ENCODE data around the gene TIMP2.

Gene TIMP2

GRCh38 chr17:78823282-78824046 is 101.7 kb downstream of the TIMP2 start:
- no peak overlapping the region for H2AFZ ChIP-seq (ENCODE audit: low read length, unreplicated experiment)
- H3K27ac ChIP-seq (ENCODE audit: low read depth, low read length) = no peak overlapping the region; the same call in 1 of the 2 replicates
- H3K36me3 ChIP-seq (ENCODE audit: insufficient read depth, low read length) = peaks cover 30% of the 10 kb centered on the region; the same call in 1 of the 2 replicates
- peaks cover 12% of the 10 kb centered on the region for H3K4me1 ChIP-seq (ENCODE audit: control insufficient read depth, insufficient read depth, low read length, unreplicated experiment)
- no peaks in the 10 kb centered on the region for H3K27me3 ChIP-seq (ENCODE audit: insufficient read depth, low read length)
- peaks cover 16% of the 10 kb centered on the region for H3K79me2 ChIP-seq (ENCODE audit: control insufficient read depth, insufficient read depth, low read length, unreplicated experiment)
- H3K4me3 ChIP-seq (ENCODE audit: low read depth, low read length) = no peak overlapping the region

- Histone ChIP-seq H2AFZ (ENCODE audit: low read length, unreplicated experiment) (no peak overlapping the region), H3K79me2 (ENCODE audit: control insufficient read depth, insufficient read depth, low read length, unreplicated experiment) (peaks cover 11% of the 10 kb centered on the region), H3K4me3 (ENCODE audit: low read depth, low read length) (no peak overlapping the region), H3K4me1 (ENCODE audit: control insufficient read depth, insufficient read depth, low read length, unreplicated experiment) (peaks cover 12% of the 10 kb centered on the region), H3K27ac (ENCODE audit: low read depth, low read length) (peak overlapping the region; percentile 26; the same call in 1 of the 2 replicates), H3K36me3 (ENCODE audit: insufficient read depth, low read length) (peaks cover 22% of the 10 kb centered on the region; the same call in 1 of the 2 replicates), H3K27me3 (ENCODE audit: insufficient read depth, low read length) (no peaks in the 10 kb centered on the region)
Observed at GRCh38 chr17:78822552-78822951, 102.6 kb downstream of the TIMP2 start.

GRCh38 chr17:78821961-78822360 is 103.2 kb downstream of the TIMP2 start:
- H2AFZ ChIP-seq (ENCODE audit: low read length, unreplicated experiment) = no peak overlapping the region

GRCh38 chr17:78820841-78821240 is 104.3 kb downstream of the TIMP2 start:
- Histone ChIP-seq H3K4me1 (ENCODE audit: control insufficient read depth, insufficient read depth, low read length, unreplicated experiment) (peaks cover 12% of the 10 kb centered on the region), H3K27me3 (ENCODE audit: insufficient read depth, low read length) (no peaks in the 10 kb centered on the region), H2AFZ (ENCODE audit: low read length, unreplicated experiment) (no peak overlapping the region), H3K4me3 (ENCODE audit: low read depth, low read length) (no peak overlapping the region), H3K79me2 (ENCODE audit: control insufficient read depth, insufficient read depth, low read length, unreplicated experiment) (peaks cover 7% of the 10 kb centered on the region), H3K36me3 (ENCODE audit: insufficient read depth, low read length) (peaks cover 29% of the 10 kb centered on the region), H3K27ac (ENCODE audit: low read depth, low read length) (no peak overlapping the region)

More at GRCh38 chr17:78821961-78822360, 103.2 kb downstream of the TIMP2 start:
- Histone ChIP-seq H3K79me2 (ENCODE audit: control insufficient read depth, insufficient read depth, low read length, unreplicated experiment) (peaks cover 11% of the 10 kb centered on the region), H3K36me3 (ENCODE audit: insufficient read depth, low read length) (peaks cover 26% of the 10 kb centered on the region; the same call in 1 of the 2 replicates), H3K27me3 (ENCODE audit: insufficient read depth, low read length) (no peaks in the 10 kb centered on the region), H3K4me3 (ENCODE audit: low read depth, low read length) (no peak overlapping the region), H3K4me1 (ENCODE audit: control insufficient read depth, insufficient read depth, low read length, unreplicated experiment) (peaks cover 12% of the 10 kb centered on the region), H3K27ac (ENCODE audit: low read depth, low read length) (peak overlapping the region; percentile 26; the same call in 1 of the 2 replicates)

GRCh38 chr17:78819806-78820792 is 105.1 kb downstream of the TIMP2 start:
- H2AFZ ChIP-seq (ENCODE audit: low read length, unreplicated experiment) = no peak overlapping the region
- H3K4me3 ChIP-seq (ENCODE audit: low read depth, low read length) = no peak overlapping the region
- H3K79me2 ChIP-seq (ENCODE audit: control insufficient read depth, insufficient read depth, low read length, unreplicated experiment) = peaks cover 7% of the 10 kb centered on the region
- peaks cover 12% of the 10 kb centered on the region for H3K4me1 ChIP-seq (ENCODE audit: control insufficient read depth, insufficient read depth, low read length, unreplicated experiment)
- H3K27ac ChIP-seq (ENCODE audit: low read depth, low read length) = no peak overlapping the region
- H3K27me3 ChIP-seq (ENCODE audit: insufficient read depth, low read length) = no peaks in the 10 kb centered on the region
- H3K36me3 ChIP-seq (ENCODE audit: insufficient read depth, low read length) = peaks cover 33% of the 10 kb centered on the region

GRCh38 chr17:78819402-78819801 is 105.8 kb downstream of the TIMP2 start:
- no peak overlapping the region for H2AFZ ChIP-seq (ENCODE audit: low read length, unreplicated experiment)
- H3K36me3 ChIP-seq (ENCODE audit: insufficient read depth, low read length) = peaks cover 27% of the 10 kb centered on the region
- H3K4me3 ChIP-seq (ENCODE audit: low read depth, low read length) = no peak overlapping the region
- no peaks in the 10 kb centered on the region for H3K27me3 ChIP-seq (ENCODE audit: insufficient read depth, low read length)
- H3K79me2 ChIP-seq (ENCODE audit: control insufficient read depth, insufficient read depth, low read length, unreplicated experiment) = peaks cover under 1% of the 10 kb centered on the region
- H3K27ac ChIP-seq (ENCODE audit: low read depth, low read length) = no peak overlapping the region
- H3K4me1 ChIP-seq (ENCODE audit: control insufficient read depth, insufficient read depth, low read length, unreplicated experiment) = peaks cover 12% of the 10 kb centered on the region

- H3K79me2 ChIP-seq (ENCODE audit: control insufficient read depth, insufficient read depth, low read length, unreplicated experiment) = no peaks in the 10 kb centered on the region
- H3K27me3 ChIP-seq (ENCODE audit: insufficient read depth, low read length) = no peaks in the 10 kb centered on the region
- peaks cover 12% of the 10 kb centered on the region for H3K4me1 ChIP-seq (ENCODE audit: control insufficient read depth, insufficient read depth, low read length, unreplicated experiment)
- H3K27ac ChIP-seq (ENCODE audit: low read depth, low read length) = no peak overlapping the region
- peaks cover 31% of the 10 kb centered on the region for H3K36me3 ChIP-seq (ENCODE audit: insufficient read depth, low read length)
- no peak overlapping the region for H3K4me3 ChIP-seq (ENCODE audit: low read depth, low read length)
- no peak overlapping the region for H2AFZ ChIP-seq (ENCODE audit: low read length, unreplicated experiment)
Observed at GRCh38 chr17:78818932-78819331, 106.3 kb downstream of the TIMP2 start.

- H3K36me3 ChIP-seq (ENCODE audit: insufficient read depth, low read length) = peaks cover 33% of the 10 kb centered on the region
- peaks cover 10% of the 10 kb centered on the region for H3K4me1 ChIP-seq (ENCODE audit: control insufficient read depth, insufficient read depth, low read length, unreplicated experiment)
- no peak overlapping the region for H3K27ac ChIP-seq (ENCODE audit: low read depth, low read length)
- H3K4me3 ChIP-seq (ENCODE audit: low read depth, low read length) = no peak overlapping the region
- no peak overlapping the region for H2AFZ ChIP-seq (ENCODE audit: low read length, unreplicated experiment)
- H3K27me3 ChIP-seq (ENCODE audit: insufficient read depth, low read length) = no peaks in the 10 kb centered on the region
- no peaks in the 10 kb centered on the region for H3K79me2 ChIP-seq (ENCODE audit: control insufficient read depth, insufficient read depth, low read length, unreplicated experiment)
Observed at GRCh38 chr17:78818152-78818846, 106.9 kb downstream of the TIMP2 start.

GRCh38 chr17:78817123-78817522 is 108.1 kb downstream of the TIMP2 start:
- Histone ChIP-seq H3K4me1 (ENCODE audit: control insufficient read depth, insufficient read depth, low read length, unreplicated experiment) (no peaks in the 10 kb centered on the region), H3K27me3 (ENCODE audit: insufficient read depth, low read length) (no peaks in the 10 kb centered on the region), H3K4me3 (ENCODE audit: low read depth, low read length) (no peak overlapping the region), H2AFZ (ENCODE audit: low read length, unreplicated experiment) (no peak overlapping the region), H3K79me2 (ENCODE audit: control insufficient read depth, insufficient read depth, low read length, unreplicated experiment) (no peaks in the 10 kb centered on the region), H3K27ac (ENCODE audit: low read depth, low read length) (no peak overlapping the region), H3K36me3 (ENCODE audit: insufficient read depth, low read length) (peaks cover 33% of the 10 kb centered on the region)

- Histone ChIP-seq H3K4me3 (ENCODE audit: low read depth, low read length) (no peak overlapping the region), H3K27ac (ENCODE audit: low read depth, low read length) (no peak overlapping the region), H2AFZ (ENCODE audit: low read length, unreplicated experiment) (no peak overlapping the region), H3K27me3 (ENCODE audit: insufficient read depth, low read length) (no peaks in the 10 kb centered on the region), H3K4me1 (ENCODE audit: control insufficient read depth, insufficient read depth, low read length, unreplicated experiment) (no peaks in the 10 kb centered on the region), H3K79me2 (ENCODE audit: control insufficient read depth, insufficient read depth, low read length, unreplicated experiment) (no peaks in the 10 kb centered on the region), H3K36me3 (ENCODE audit: insufficient read depth, low read length) (peaks cover 34% of the 10 kb centered on the region)
Observed at GRCh38 chr17:78815696-78816095, 109.5 kb downstream of the TIMP2 start.

Measured in ACC112 (cell line).